Activated T-helper 1 cell treated with anti-CD3 and anti-CD28 coated beads, Interleukin-12 subunit alpha, Interleukin-12 subunit beta, Interleukin-2, Interleukin-4 antibody, amounts not matched to agents 30 ng/mL and 10 ng/mL and 1 ng/mL, durations not matched to agents 14 hours and 24 hours and 36 hours (primary cell): ENCODE measurements around the gene TXNDC8. TPM values are rescaled to one million over a fixed set of nuclear protein-coding genes. Genes with fewer than 3 reads are reported as not detected.
"Not testable (repeated sequence)": the region's sequence is repeated elsewhere in the genome, so short reads cannot be mapped to it uniquely, and the experiment has no call there.

Experiments
- DNase-seq: peaks from one replicate; pipeline ENCODE4 v3.0.0; 2021; ENCODE audit warnings: low spot score
- H3K27ac Mint-ChIP-seq: one replicate; pipeline ENCODE4 v1.8.0; 2021; ENCODE audit warnings: mild to moderate bottlenecking, mixed read lengths
- H3K27me3 Mint-ChIP-seq: one replicate; pipeline ENCODE4 v1.8.0; 2022; ENCODE audit warnings: mild to moderate bottlenecking, moderate library complexity, mixed read lengths; ENCODE audit not compliant: insufficient read depth
- H3K36me3 Mint-ChIP-seq: one replicate; pipeline ENCODE4 v1.8.0; 2021; ENCODE audit warnings: low read depth, mixed read lengths
- H3K4me1 Mint-ChIP-seq: one replicate; pipeline ENCODE4 v1.8.0; 2021; ENCODE audit warnings: low read depth, mixed read lengths
- H3K4me3 Mint-ChIP-seq: one replicate; pipeline ENCODE4 v1.8.0; 2021; ENCODE audit warnings: mild to moderate bottlenecking, moderate library complexity, mixed read lengths
- H3K9me3 Mint-ChIP-seq: one replicate; pipeline ENCODE4 v1.8.0; 2021; ENCODE audit warnings: mixed read lengths
- intact Hi-C: fragments of 100-400 bp; cut with micrococcal nuclease; formaldehyde crosslinking; loops from one replicate; pipeline ENCODE4 v1.15.1; 2024
- total RNA-seq: library from RNA; stranded (reverse); gene quantifications from 2 replicates; pipeline ENCODE4 v1.2.3, GENCODE V29; 2022

Gene TXNDC8
- total RNA-seq = not detected in 2 replicates

DNA sequence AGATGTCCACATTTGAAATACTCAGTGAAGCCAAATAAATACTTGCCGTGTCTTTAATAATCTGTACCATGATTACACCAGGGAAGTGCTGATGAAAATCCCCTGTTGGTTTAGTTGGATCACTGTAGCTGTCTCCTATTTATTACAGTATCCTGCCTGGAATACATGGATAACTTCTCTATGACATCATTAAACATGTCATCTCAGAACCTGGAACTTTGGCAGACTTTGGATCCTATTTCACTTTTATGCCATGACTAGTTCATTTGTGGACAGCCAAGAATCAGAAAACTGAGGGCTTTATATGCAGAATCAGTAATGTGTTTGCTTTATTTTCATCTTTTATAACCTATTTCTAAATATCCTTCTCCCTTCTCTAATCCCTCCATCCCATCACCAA is at the start of gene TXNDC8:
TXNDC8 (minus strand) TSS at position 137 of the 400 bp plus-strand sequence.
- H3K4me1 Mint-ChIP-seq = peaks cover 8% of the 10 kb centered on the region
- H3K9me3 Mint-ChIP-seq = no peaks in the 10 kb centered on the region
- peaks cover 2% of the 10 kb centered on the region for H3K27me3 Mint-ChIP-seq
- no peaks in the 10 kb centered on the region for H3K36me3 Mint-ChIP-seq
- H3K27ac Mint-ChIP-seq = no peak within 1 kb of the TSS
- no peak for DNase-seq
- intact Hi-C loops = no loop called here
- no peak within 1 kb of the TSS for H3K4me3 Mint-ChIP-seq

DNA sequence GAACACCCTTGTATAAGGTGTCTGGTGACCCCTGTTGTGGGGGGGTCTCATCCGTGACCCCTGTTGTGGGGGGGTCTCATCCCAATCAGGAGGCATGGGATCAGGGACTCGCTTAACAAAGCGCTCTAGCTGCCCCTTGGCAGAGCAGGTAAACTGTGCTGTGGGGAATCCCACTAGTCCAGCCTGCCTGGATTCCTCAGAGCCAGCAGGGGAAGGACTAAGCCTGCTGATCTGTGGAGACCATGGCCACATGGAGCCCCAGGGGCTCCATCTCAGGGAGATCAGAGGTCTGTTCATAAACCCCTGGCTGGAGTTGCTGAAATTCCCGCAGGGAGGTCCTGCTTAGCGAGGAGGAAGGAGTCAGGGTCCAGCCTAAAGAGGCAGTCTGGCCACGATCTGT is 45.8 kb upstream of the TXNDC8 start:
- intact Hi-C loops = no loop called here
- H3K9me3 Mint-ChIP-seq = no peaks in the 10 kb centered on the region
- H3K27me3 Mint-ChIP-seq = no peaks in the 10 kb centered on the region
- no peaks in the 10 kb centered on the region for H3K36me3 Mint-ChIP-seq
- H3K4me3 Mint-ChIP-seq = no peak overlapping the region
- DNase-seq = no peak
- H3K27ac Mint-ChIP-seq = no peak overlapping the region
- no peaks in the 10 kb centered on the region for H3K4me1 Mint-ChIP-seq

DNA sequence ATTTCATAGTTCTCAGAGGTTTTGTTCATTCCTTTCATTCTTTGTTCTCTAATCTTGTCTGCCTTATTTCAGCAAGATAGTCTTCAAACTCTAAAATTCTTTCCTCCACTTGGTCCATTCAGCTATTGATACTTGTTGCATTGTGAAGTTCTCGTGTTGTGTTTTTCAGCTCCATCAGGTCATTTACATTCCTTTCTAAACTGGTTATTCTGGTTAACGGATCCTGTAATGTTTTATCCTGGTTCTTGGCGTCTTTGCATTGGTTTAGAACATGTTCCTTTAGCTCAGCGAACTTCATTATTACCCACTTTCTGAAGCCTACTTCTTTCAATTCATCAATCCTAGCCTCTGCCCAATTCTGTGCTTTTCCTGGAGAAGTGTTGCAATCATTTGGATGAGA is 45.1 kb upstream of the TXNDC8 start:
- Mint-ChIP-seq H3K4me3 (no peak overlapping the region), H3K4me1 (no peaks in the 10 kb centered on the region), H3K27ac (no peak overlapping the region), H3K9me3 (no peaks in the 10 kb centered on the region), H3K36me3 (no peaks in the 10 kb centered on the region), H3K27me3 (no peaks in the 10 kb centered on the region)
- no peak for DNase-seq
- intact Hi-C loops = no loop called here

DNA sequence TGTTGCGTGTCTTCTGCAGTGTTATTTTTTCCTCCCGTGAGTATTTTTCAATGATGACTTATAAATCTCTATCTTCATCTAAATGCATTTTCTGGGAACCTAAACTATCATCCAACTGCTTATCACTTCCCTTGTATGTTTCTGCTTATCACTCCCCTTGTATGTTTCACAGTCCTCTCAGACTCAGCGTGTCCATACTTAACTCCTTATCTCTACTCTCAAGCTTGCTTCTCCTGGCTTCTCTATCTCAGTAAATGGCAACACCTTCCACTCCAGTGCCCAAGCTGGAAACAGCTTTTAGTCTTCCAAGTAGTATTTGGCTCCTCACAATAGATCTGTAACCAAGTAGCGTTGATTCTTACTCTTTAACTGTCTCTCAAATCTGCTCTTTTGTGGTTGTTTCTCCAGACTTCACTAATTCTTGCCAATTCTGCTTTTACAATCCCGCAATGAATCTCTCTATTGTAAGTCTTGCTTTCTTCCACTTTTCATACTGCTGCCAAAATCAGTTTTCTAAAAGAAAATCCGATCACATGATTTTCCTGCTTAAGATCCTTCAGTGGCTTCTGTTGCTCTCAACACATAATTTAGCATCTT is 33.8 kb upstream of the TXNDC8 start:
- H3K9me3 Mint-ChIP-seq = no peaks in the 10 kb centered on the region
- intact Hi-C loops = no loop called here

DNA sequence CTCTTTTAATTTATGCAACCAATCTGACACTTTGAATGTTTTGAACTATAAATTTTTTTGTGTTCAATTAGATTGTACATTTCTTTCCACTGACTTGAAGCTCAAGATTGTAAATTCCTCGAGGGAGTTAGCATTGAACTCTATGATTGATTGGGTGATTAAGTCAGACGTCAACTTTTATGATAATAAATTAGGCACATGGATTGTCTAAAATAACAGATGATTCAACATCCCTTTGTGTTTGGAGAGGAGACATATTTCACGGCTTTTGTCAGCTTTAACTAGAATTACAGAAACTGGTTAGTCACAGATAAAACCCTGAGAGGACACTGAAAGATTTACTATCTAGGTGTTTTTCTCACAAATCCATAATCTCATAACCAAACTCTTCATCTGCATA is 32.7 kb upstream of the TXNDC8 start:
- H3K27ac Mint-ChIP-seq = no peak overlapping the region
- no peaks in the 10 kb centered on the region for H3K27me3 Mint-ChIP-seq
- no peak for DNase-seq
- no peaks in the 10 kb centered on the region for H3K4me1 Mint-ChIP-seq
- no peak overlapping the region for H3K4me3 Mint-ChIP-seq
- intact Hi-C loops = no loop called here
- H3K9me3 Mint-ChIP-seq = no peaks in the 10 kb centered on the region
- H3K36me3 Mint-ChIP-seq = no peaks in the 10 kb centered on the region

More for the DNA sequence above, 33.8 kb upstream of the TXNDC8 start:
- no peak for DNase-seq
- H3K27me3 Mint-ChIP-seq = no peaks in the 10 kb centered on the region
- no peak overlapping the region for H3K27ac Mint-ChIP-seq
- H3K4me3 Mint-ChIP-seq = no peak overlapping the region
- H3K4me1 Mint-ChIP-seq = no peaks in the 10 kb centered on the region
- H3K36me3 Mint-ChIP-seq = no peaks in the 10 kb centered on the region

DNA sequence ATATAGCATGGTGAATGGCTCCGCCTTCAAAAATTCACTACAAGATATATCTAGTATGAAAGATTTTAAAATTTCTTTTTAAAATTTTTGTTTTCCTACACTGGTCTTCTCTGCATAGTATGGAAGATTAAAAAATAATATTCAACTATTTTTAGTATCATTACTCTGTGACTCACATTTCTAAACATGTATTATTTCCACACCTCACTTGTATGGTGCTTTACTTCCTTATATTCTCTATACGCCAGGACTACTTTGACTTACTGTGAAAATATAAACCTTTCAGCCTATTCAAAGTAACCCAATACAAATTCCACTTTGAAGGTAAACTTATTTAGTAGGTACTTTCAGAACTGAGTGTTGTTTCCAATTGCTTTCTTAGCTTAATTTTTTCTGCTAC is 26.8 kb upstream of the TXNDC8 start:
- H3K4me1 Mint-ChIP-seq = no peaks in the 10 kb centered on the region
- H3K4me3 Mint-ChIP-seq = no peak overlapping the region
- H3K9me3 Mint-ChIP-seq = no peaks in the 10 kb centered on the region
- H3K27me3 Mint-ChIP-seq = peaks cover 3% of the 10 kb centered on the region
- no peak overlapping the region for H3K27ac Mint-ChIP-seq
- DNase-seq = no peak
- no peaks in the 10 kb centered on the region for H3K36me3 Mint-ChIP-seq
- intact Hi-C loops = no loop called here

DNA sequence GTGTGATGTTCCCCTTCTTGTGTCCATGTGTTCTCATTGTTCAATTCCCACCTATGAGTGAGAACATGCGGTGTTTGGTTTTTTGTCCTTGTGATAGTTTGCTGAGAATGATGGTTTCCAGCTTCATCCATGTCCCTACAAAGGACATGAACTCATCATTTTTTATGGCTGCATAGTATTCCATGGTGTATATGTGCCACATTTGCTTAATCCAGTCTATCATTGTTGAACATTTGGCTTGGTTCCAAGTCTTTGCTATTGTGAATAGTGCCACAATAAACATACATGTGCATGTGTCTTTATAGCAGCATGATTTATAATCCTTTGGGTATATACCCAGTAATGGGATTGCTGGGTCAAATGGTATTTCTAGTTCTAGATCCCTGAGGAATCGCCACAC is 21.3 kb upstream of the TXNDC8 start:
- H3K36me3 Mint-ChIP-seq, DNase-seq, H3K4me1 Mint-ChIP-seq, H3K9me3 Mint-ChIP-seq, H3K27ac Mint-ChIP-seq, H3K27me3 Mint-ChIP-seq, intact Hi-C loops, H3K4me3 Mint-ChIP-seq: not testable (repeated sequence)

DNA sequence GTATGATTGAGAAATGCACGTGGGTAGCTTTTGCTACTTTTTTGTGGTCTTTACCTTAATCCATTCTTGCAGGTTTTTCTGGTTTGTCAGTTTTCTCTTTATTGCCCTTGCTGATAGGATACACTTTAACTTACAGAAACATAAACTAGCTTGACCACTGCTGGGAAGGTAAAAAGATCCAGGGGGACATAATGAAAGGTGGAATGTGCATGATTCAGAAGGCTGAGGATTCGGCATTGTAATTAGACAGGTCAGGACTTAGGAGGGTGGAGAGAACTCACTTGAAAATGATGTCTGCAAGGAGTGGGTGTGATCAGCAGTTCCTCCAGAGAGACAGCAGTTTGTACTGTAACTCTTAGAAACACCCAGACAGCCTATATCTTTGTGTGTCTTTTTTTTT is 19.8 kb upstream of the TXNDC8 start:
- Mint-ChIP-seq H3K36me3 (no peaks in the 10 kb centered on the region), H3K27me3 (no peaks in the 10 kb centered on the region), H3K4me1 (no peaks in the 10 kb centered on the region), H3K4me3 (no peak overlapping the region), H3K9me3 (no peaks in the 10 kb centered on the region), H3K27ac (no peak overlapping the region)
- DNase-seq = no peak
- intact Hi-C loops = no loop called here

DNA sequence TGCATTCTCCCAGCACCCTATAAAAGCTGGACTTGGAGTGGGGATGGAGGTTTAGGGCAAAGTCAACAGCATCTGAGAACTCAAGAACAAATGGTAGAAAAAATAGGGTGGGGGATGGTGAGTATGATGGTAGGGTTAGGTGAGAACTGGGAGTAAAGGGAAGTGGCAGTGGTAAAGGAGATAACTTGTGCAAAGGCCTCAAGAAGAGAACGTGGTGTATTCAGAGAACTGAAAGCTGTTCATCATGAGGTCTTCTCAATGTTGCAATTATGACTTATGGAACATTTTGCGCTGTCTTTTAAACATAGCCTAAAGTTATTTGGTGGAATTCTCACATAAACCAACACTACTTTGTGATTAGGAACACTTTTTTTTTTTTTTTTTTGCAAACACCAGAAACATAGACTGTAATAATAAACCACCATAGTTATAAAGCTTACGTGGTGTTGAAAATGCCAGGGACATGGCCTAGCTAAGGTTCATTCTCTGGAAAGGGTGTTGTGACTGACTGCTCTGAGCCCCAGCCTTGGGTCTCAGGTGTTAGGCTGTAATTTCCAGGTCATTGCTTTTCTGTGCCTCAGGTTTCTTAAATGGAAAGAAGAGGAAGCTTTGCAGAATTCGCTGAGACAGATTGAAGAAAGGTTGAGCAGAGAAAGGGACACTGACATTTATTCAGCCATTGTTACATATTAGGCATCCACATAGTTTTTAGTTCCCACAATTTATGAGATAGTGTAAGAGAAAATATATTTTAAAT is 19.2 kb upstream of the TXNDC8 start:
- no peaks in the 10 kb centered on the region for H3K27me3 Mint-ChIP-seq
- H3K4me1 Mint-ChIP-seq = no peaks in the 10 kb centered on the region
- no peak overlapping the region for H3K27ac Mint-ChIP-seq
- DNase-seq = no peak
- no peaks in the 10 kb centered on the region for H3K9me3 Mint-ChIP-seq
- H3K36me3 Mint-ChIP-seq = no peaks in the 10 kb centered on the region
- intact Hi-C loops = no loop called here
- H3K4me3 Mint-ChIP-seq = no peak overlapping the region

DNA sequence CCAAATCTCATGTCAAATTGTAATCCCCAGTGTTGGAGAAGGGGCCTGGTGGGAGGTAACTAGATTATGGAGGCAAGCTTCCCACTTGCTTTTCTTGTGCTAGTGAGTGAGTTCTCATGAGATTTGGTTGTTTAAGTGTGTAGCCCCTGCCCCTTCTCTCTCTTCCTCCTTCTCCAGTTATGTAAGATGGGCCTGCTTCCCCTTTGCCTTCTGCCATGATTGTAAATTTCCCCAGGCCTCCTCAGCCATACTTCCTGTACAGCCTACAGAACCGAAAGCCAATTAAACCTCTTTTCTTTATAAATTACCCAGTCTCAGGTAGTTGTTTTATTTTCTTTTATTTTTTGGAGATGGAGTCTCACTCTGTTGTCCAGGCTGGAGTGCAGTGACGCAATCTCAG is 18.2 kb upstream of the TXNDC8 start:
- DNase-seq = no peak
- intact Hi-C loops = no loop called here
- Mint-ChIP-seq H3K4me3 (no peak overlapping the region), H3K9me3 (no peaks in the 10 kb centered on the region), H3K4me1 (no peaks in the 10 kb centered on the region), H3K27me3 (no peaks in the 10 kb centered on the region), H3K27ac (no peak overlapping the region), H3K36me3 (no peaks in the 10 kb centered on the region)

DNA sequence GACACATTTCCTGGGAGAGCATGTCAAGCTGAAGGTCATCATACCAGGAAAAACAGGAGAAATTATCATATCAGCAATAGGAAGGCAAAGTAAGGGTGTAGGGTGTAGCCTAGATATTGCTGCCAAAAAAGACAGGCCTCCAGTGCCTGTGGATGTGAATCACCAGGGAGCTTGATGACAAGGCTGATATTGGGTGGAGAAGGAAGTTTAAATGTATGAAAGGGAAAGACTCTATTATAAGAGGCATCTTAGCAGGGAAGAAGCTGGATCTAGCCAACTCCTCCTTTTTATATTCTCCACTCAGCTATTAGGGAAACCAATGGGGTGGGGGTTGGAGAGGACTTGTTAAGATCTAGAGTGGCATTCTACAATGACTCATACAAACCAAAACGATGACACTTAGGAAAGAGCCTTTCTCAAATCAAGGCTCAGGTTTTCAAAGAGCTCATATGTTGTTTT is 13.4 kb upstream of the TXNDC8 start:
- Mint-ChIP-seq H3K4me1 (no peaks in the 10 kb centered on the region), H3K27me3 (no peaks in the 10 kb centered on the region), H3K27ac (no peak overlapping the region), H3K9me3 (no peaks in the 10 kb centered on the region), H3K4me3 (no peak overlapping the region), H3K36me3 (no peaks in the 10 kb centered on the region)
- DNase-seq = no peak
- intact Hi-C loops = no loop called here

DNA sequence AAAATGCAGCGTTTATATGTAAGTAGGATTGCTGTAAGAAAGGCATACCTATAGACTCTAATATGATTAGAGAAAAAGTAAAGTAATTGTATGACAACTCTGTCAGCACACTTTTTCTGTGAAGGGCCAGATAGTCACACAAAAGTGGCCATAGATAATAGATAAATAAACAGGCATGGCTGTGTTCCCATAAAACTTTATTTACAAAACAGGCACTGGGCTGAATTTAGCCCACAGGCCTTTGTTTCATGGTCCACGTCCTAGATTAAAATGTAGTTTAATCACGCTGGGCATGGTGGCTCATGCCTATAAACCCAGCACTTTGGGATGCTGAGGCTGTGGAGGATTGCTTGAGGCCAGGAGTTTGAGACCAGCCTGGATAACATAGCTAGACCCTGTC is 8.7 kb upstream of the TXNDC8 start:
- H3K4me3 Mint-ChIP-seq = no peak overlapping the region
- DNase-seq = no peak
- H3K4me1 Mint-ChIP-seq = no peaks in the 10 kb centered on the region
- H3K27me3 Mint-ChIP-seq = peaks cover 2% of the 10 kb centered on the region
- no peaks in the 10 kb centered on the region for H3K36me3 Mint-ChIP-seq
- no peaks in the 10 kb centered on the region for H3K9me3 Mint-ChIP-seq
- intact Hi-C loops = no loop called here
- no peak overlapping the region for H3K27ac Mint-ChIP-seq

DNA sequence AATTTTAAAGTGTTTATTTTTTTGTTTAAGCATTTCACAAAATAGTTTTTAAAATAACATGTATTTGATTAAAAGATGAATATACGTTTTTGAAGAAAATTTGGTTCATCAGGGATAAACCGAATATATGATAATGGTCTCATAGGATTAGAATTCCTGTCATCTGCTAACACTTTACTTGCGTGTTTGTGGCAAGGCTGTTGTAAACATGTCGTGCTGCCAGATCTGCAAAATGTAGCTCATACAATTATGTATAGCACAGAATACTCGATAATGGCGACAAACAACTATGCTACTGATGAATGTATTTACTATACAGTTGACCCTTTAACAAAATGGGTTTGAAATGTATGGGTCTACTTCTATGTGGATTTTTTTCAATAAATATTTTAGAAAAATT is 7.2 kb upstream of the TXNDC8 start:
- no peak overlapping the region for H3K27ac Mint-ChIP-seq
- H3K4me3 Mint-ChIP-seq = no peak overlapping the region
- no peaks in the 10 kb centered on the region for H3K4me1 Mint-ChIP-seq
- no peaks in the 10 kb centered on the region for H3K9me3 Mint-ChIP-seq
- H3K36me3 Mint-ChIP-seq = no peaks in the 10 kb centered on the region
- DNase-seq = no peak
- intact Hi-C loops = no loop called here
- peaks cover 2% of the 10 kb centered on the region for H3K27me3 Mint-ChIP-seq

DNA sequence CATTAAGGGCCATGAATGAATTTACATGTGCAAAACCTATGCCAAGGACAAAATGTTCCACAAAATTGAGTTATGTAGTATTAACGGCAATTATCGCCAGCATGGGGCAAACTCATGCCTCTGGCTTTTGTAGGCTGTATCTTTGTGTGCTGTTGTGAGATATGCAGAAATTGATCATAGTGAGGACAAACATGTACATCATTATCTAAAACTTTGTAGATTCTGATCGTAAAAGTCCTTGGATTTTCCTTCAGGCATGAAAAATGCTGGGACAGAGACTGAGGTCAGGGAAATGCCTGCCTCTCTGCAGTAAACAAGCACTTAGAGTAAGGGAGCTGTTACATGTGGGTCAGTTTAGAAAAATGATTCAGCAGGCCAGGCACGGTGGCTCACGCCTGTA is 5.9 kb upstream of the TXNDC8 start:
- intact Hi-C loops = no loop called here
- H3K36me3 Mint-ChIP-seq = no peaks in the 10 kb centered on the region
- DNase-seq = no peak
- no peak overlapping the region for H3K4me3 Mint-ChIP-seq
- H3K9me3 Mint-ChIP-seq = no peaks in the 10 kb centered on the region
- H3K27ac Mint-ChIP-seq = no peak overlapping the region
- no peaks in the 10 kb centered on the region for H3K4me1 Mint-ChIP-seq
- peaks cover 2% of the 10 kb centered on the region for H3K27me3 Mint-ChIP-seq
